ENCODE data around the gene KRTAP9-1.
"Not testable (repeated sequence)": the region's sequence is repeated elsewhere in the genome, so short reads cannot be mapped to it uniquely, and the experiment has no call there.

The KRTAP9-1 gene

DNA sequence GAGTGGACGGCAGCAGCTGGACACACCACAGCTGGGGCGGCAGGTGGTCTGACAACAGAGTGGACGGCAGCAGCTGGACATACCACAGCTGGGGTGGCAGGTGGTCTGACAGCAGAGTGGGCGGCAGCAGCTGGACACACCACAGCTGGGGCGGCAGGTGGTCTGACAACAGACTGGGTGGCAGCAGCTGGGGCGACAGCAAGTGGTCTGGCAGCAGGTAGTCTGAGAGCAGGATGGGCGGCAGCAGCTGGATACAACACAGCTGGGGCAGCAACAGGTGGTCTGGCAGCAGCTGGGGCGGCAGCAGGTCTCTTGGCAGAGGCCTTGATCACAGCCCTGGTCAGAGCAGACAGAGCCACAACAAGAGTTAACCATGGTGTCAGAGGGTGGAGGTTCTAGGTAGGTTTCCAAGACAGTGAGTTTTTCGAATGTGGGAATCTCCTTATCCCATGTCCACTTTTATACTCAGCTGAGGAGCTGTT, 5.2 kb upstream of the KRTAP9-1 start, which contains the start of gene KRTAP4-1:
TSS of gene KRTAP4-1 (minus strand) at position 432 of the 482 bp plus-strand sequence. CDS start at position 375, 57 bp downstream.
- no peak for DNase-seq

DNA sequence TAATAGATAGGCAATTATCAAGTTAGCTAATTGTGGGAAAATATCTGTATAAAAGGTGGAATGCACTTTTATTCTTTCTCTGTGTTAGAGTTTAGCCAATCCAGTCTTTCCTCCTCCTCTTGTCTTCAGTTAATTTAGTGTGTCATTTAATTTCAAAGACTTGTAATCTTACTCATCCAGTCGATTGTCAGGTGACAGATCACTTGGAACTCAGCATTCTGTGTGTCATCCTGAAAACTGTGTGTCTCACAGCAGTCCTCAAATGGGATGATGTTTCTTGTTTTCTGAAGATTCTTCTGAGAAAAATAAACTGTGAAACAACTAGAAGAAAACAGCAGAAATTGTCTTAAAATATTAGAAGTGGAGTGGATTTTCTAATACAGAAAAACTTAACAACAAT, 4.7 kb upstream of the KRTAP9-1 start:
- no peak for DNase-seq

DNA sequence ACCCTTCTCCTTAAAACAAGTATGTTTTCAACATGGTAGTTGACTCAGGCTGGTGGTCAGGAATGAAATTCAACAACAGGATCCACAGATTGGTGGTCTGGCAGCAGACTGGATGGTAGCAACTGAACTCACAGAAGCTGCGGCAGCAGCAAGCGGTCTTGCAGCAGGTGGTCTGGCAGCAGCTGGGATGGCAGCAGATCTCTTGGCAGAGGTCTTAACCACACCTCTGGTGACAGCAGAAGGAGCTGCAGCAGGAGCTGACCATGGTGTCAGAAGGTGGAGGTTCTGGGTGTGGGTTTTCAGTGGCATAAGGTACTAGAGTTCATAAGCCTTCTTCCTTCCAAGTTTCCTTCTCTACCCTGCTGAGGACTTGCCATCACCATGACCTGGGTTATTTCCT, 2.8 kb upstream of the KRTAP9-1 start:
- DNase-seq: no peak

GRCh38 chr17:41190328-41190727, 641 bp downstream of the KRTAP9-1 start:
- no peak for DNase-seq

DNA sequence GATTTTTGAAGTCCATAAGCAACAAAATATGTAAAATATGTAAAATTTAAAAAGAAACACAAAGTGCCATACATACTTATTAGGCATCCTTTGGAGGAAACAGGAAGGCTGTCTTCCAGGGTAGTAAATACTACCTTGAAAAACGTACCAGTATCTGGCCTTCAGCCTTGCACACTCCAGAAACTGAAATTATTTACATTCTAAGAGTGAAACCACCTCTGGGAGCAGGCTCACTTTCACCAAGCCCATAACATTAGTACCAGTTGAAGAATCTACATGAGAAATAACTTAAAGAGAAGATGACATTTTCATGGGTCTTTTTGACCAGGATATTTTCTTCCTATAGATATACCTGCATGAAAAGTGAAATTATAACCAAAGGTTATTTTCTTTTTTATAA, 6.4 kb downstream of the KRTAP9-1 start:
- no peak for DNase-seq

DNA sequence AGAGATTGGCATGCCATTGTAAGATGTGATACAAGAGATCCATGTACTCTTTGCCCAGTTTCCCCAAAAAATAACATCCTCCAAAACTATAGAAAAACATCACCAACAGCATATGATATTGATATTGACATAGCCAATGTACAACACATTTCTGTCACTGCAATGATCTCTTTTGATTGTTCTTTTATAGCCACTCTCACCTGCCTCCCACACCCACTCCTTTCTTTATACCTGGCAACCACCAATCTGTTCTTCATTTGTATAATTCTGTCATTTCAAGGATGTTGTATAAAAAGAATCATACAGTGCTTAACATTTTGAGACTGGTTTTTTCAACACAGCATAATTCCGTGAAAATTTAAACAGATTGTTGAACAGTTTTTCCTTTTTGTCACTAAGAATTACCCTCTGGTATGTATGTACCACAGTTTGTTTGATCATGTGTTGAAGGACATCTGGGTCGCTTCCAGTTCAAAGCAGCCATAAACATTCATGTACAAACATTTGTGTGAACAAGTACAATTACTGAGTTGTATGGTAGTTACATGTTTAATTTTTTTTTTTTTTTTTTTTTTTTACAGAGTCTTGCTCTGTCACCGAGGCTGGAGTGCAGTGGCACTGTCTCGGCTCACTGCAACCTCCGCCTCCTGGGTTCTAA, 9.9 kb downstream of the KRTAP9-1 start:
- no peak for DNase-seq

DNA sequence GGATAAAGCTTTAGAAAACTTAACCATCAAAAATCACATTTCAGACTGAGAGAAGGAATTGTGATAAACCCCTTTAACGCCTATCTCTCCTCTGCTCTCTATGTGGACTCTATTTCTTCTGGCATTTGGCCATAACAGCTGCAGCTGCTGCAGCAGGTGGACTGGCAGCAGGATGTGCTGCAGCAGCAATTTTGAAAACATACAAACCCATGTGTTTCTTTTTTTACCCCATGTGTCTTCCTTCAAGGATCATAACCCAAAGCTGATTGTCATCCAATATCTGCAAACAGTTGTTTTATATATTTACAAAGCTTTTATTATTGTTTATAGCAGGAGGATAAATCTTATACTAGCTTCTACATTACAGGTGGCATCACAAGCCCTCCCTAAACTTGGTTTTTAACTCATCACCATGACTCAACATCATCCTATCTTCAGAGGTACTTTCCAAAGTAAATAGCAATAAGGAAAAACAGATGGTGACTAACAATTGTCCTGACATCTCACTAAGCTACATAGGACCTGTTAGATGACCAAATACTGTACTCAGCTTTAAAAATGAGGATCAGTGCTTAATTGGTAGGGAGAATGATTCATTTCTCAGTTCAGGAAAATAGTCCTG, 22.3 kb downstream of the KRTAP9-1 start:
- no peak for DNase-seq

DNA sequence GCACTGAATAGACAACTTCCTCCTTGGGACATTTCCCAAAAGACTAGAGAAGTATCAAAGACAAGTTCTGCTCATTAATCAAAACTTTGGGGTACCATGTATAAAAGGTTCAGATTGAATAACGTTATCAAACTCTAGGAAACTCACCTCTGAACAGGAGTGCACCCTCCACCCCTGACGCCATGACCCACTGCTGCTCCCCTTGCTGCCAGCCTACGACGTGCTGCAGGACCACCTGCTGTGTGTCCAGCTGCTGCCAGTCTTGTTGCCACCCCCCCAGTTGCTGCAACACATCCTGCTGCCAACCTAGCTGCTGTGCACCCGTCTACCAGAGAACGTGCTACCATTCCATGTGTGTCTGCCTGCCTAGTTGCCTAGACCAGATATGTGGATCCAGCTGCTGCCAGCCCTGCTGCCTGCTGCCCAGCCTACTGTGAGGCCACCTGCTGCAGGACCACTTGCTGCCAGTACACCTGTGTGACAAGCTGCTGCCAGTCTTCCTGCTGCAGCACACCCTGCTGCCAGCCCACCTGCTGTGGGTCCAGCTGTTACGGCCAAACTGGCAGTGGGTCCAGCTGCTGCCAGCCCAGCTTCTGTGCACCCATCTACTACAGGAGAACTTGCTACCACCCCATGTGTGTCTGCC, 23.0 kb downstream of the KRTAP9-1 start:
- DNase-seq: no peak

GRCh38 chr17:41215681-41216080, 26.0 kb downstream of the KRTAP9-1 start:
- DNase-seq: no peak

DNA sequence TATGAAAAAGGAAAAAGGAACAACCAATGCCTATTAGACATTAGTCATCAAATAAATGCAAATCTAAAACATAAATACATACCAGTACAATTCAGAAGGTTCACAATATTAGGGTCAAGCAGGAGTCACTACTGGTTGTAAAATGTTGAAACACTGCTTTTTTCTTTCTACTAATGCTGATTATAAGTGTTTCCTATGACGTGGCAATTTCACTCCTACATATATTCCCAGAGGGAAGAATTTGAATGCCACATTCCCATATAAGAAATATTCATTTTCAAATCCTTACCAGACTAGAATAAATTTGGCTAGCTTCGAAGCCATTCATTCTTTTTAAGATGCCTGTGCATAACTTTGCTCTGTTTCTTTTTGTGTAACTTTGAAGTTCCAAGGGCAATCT, 34.1 kb downstream of the KRTAP9-1 start:
- no peak for DNase-seq

DNA sequence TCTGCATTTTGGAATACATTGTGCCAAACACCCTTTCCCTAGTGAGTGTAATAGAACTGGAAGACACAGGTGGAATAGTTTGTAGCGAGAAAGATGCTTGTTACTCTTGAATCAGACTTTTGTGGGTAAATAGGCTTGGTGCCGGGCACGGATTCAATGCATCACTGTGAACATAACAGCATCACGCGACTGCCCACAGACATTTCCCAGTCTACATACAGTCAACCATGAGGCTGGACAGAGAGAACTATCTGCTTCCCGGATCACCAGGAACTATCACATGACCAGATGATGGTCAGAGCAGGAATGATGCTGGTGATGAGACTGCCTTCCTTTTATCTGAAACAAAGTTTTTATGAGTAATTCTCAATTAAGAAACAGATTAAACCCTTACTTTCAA, 36.4 kb downstream of the KRTAP9-1 start:
- no peak for DNase-seq

- DNase-seq: not testable (repeated sequence)
Observed at GRCh38 chr17:41226598-41227095, 37.0 kb downstream of the KRTAP9-1 start, which contains the start of gene KRTAP9-2. KRTAP9-2 (plus strand) TSS chr17:41226648; CDS start chr17:41226655, 7 bp downstream.

GRCh38 chr17:41230094-41230493, 40.4 kb downstream of the KRTAP9-1 start:
- no peak for DNase-seq

DNA sequence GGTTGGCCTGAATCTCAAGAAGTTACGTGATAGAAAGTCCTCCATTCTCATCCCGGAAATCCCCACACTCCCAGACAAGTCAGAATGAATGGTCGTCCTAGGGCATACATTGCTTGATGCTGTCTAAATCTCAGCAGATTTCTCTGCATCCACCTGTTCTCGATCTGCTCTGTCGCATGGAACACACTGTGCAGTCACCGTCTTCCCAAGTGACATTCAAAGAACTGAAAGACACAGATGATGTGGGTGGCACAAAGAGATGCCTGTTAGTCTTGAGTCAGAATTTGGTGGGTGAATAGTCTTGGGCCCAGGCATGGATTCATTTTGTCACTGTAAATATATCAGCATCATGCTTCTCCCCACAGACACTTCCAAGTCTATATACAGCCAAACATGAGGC, 42.0 kb downstream of the KRTAP9-1 start:
- no peak for DNase-seq

DNA sequence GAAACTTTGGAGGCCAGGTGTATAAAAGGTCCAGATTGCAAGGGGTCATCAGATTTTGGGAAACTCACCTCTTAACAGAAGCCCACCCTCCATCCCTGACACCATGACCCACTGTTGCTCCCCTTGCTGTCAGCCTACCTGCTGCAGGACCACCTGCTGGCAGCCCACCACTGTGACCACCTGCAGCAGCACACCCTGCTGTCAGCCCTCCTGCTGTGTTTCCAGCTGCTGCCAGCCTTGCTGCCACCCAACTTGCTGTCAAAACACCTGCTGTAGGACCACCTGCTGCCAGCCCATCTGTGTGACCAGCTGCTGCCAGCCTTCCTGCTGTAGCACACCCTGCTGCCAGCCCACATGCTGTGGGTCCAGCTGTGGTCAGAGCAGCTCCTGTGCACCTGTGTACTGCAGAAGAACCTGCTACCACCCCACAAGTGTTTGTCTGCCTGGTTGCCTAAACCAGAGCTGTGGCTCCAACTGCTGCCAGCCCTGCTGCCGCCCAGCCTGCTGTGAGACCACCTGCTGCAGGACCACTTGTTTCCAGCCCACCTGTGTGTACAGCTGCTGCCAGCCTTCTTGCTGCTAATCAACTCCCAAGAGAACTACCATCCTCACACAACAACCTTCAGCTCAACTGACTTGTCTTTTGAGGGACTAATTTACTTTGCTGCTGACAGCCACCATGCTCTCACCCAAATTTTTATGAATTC, 42.9 kb downstream of the KRTAP9-1 start, which contains the start of gene KRTAP9-3:
TSS of gene KRTAP9-3 (plus strand) at position 51 of the 707 bp plus-strand sequence. CDS start at position 104, 53 bp downstream.
- not testable (repeated sequence) for DNase-seq

DNA sequence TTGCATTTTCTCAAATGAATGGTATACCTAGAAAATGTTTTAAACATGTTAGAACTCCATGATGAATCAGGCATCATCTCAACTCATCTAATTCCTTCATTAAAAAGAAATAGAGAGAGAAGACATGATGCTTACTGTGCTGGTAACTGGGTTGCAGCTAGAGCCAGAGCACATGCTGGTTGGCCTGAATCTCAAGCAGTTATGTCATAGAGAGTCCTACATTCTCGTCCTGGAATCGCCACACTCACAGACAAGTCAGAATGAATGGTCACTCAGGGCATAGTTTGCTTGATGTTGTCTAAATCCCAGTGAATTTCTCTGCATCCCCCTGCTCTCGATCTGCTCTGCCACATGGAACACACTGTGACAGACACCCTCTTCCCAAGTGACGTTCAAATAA, 47.4 kb downstream of the KRTAP9-1 start:
- not testable (repeated sequence) for DNase-seq

- not testable (repeated sequence) for DNase-seq
Observed at GRCh38 chr17:41237949-41238437, 48.3 kb downstream of the KRTAP9-1 start, which contains the start of gene KRTAP9-8. KRTAP9-8 (plus strand) TSS chr17:41237999; CDS start chr17:41238052, 53 bp downstream.

Data from stimulated activated CD4-positive, alpha-beta T cell treated with anti-CD3 and anti-CD28 coated beads, Interleukin-4, amount 100 ng/mL, for 1 hour (primary cell).